ENCODE results near the gene ARSJ.
A peak's percentile ranks its signal among the peaks of the same experiment; 100 is the strongest.
"Not testable (repeated sequence)": the region's sequence is repeated elsewhere in the genome, so short reads cannot be mapped to it uniquely, and the experiment has no call there.

Gene ARSJ

DNA sequence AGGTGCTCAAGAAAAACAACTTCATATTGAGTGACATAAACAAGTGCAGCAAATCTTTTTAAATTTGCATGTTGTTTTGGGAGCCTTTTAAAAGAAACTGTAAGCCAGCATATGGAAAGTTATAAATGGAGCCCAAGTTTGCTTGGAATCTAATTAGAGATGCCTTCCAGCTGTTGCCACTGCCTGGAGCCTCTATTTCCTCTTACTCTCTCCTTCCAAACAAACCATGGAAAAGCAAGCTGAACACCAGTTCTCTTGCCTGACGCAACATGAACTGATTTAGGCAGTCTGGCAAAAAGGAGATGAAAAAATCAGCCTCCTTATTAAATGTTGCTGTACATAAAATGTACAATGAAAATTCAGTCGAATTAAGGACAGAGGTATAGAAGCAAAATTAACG, 21.5 kb downstream of the ARSJ start:
- DNase-seq (ENCODE audit: low read depth in 2 of 2): no peak

- no peak for DNase-seq (ENCODE audit: low read depth in 2 of 2)
Measured at GRCh38 chr4:113955948-113956347, 23.5 kb downstream of the ARSJ start.

GRCh38 chr4:113955411-113955810, 24.0 kb downstream of the ARSJ start:
- DNase-seq (ENCODE audit: low read depth in 2 of 2): no peak

GRCh38 chr4:113953888-113954287, 25.6 kb downstream of the ARSJ start:
- DNase-seq (ENCODE audit: low read depth in 2 of 2): no peak

- no peak for DNase-seq (ENCODE audit: low read depth in 2 of 2)
Measured at GRCh38 chr4:113952452-113953029, 26.9 kb downstream of the ARSJ start.

GRCh38 chr4:113951263-113951662, 28.2 kb downstream of the ARSJ start:
- no peak for DNase-seq (ENCODE audit: low read depth in 2 of 2)

DNA sequence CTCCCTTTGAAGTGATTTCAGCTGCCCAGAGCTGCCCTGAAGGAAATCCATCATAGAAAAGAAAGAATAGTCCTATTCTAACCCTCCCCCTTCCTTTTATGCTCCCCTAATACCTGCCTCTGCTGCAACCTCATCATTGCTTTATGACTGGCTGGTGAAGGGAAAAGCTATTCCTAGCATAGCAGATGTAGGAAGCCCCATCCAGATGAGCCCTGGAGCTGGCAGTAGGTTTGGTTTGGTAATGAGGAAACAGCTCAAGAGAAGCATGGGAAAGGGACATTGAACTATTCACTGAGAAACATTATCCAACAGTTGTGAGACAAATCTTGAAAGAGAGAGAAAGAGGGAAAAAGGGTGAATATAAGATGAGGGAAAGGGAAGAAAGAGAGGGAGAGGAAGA, 29.2 kb downstream of the ARSJ start:
- DNase-seq (ENCODE audit: low read depth in 2 of 2): no peak

DNA sequence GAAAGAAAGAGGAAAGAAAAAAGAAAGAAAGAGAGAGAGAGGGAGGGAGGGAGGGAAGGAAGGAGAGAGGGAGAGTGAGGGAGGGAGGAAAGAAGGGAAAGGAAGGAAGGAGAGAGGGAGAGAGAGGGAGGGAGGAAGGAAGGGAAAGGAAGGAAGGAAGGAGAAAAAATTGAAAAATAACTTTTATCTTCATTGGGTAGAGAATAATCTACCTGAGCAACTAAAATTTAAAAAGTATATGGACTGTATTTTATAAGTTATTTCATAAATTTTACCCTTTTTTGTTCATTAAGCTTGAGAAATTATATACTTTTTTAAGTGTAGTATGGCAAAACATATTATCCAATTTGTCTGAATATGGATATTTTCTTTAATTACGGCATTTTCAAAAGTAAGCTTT, 32.0 kb downstream of the ARSJ start:
- DNase-seq (ENCODE audit: low read depth in 2 of 2): no peak

DNA sequence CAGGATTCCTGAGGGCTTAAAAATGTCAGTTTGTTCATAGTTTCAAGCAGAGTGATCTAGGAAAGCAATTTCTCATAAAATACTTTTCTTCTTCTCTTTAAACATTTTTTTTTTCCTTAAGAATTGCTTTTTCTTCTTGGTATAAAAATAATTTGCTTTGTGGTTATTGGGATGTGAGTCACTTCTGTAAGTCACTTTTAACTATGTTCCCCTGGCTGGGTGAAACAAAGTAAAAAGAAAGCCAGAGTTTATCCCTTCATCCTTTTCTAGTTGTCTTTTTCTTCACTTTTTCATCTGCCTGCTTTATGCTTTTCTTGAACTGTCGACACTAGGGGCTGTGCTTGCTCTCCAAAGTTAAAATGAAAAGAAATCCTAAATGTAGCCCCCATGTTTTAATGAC, 33.5 kb downstream of the ARSJ start:
- no peak for DNase-seq (ENCODE audit: low read depth in 2 of 2)

- DNase-seq (ENCODE audit: low read depth in 2 of 2): no peak
Measured at GRCh38 chr4:113943863-113944262, 35.6 kb downstream of the ARSJ start.

- DNase-seq (ENCODE audit: low read depth in 2 of 2): no peak
Measured at GRCh38 chr4:113943085-113943484, 36.4 kb downstream of the ARSJ start.

GRCh38 chr4:113941836-113942235, 37.6 kb downstream of the ARSJ start:
- no peak for DNase-seq (ENCODE audit: low read depth in 2 of 2)

DNA sequence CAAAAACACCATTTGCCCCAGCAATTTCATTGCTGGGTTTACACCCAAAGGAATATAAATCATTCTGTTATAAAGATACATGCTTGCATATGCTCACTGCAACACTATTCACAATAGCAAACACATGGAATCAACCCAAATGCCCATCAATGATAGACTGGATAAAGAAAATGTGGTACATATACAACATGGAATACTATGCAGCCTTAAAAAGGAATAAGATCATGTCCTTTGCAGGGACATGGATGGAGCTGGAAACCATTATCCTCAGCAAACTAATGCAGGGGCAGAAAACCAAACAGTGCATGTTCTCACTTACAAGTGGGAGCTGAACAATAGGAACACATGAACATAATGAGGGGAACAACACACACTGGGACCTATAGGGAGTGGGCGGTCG, 39.3 kb downstream of the ARSJ start:
- DNase-seq (ENCODE audit: low read depth in 2 of 2): not testable (repeated sequence)

DNA sequence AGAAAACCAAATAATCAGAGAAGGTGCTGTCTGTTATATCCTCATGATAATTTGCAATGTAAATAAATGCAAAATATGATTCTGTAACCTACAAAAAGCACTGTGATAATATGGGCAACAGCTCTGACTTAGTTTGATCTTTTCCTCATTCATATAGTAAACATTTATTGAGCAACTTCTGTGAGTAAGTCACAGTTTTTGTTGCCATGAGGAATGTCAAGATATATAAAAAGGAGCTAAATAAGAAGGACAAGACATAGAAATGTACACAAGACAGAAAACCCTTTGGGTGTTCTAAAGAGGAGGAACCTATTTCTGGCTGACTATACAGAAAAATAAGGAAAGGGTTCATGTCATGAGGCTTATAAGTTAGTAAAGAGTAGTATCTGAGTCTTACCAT, 44.3 kb downstream of the ARSJ start:
- no peak for DNase-seq (ENCODE audit: low read depth in 2 of 2)

GRCh38 chr4:113924706-113925105, 54.7 kb downstream of the ARSJ start:
- not testable (repeated sequence) for DNase-seq (ENCODE audit: low read depth in 2 of 2)

GRCh38 chr4:113921089-113921794, 58.2 kb downstream of the ARSJ start:
- no peak for DNase-seq (ENCODE audit: low read depth in 2 of 2)

GRCh38 chr4:113919611-113920010, 59.8 kb downstream of the ARSJ start:
- no peak for DNase-seq (ENCODE audit: low read depth in 2 of 2)

GRCh38 chr4:113919145-113919544, 60.3 kb downstream of the ARSJ start:
- DNase-seq (ENCODE audit: low read depth in 2 of 2): no peak

GRCh38 chr4:113908829-113909228, 70.6 kb downstream of the ARSJ start:
- DNase-seq (ENCODE audit: low read depth in 2 of 2): no peak

GRCh38 chr4:113907559-113907958, 71.9 kb downstream of the ARSJ start:
- DNase-seq (ENCODE audit: low read depth in 2 of 2): no peak

DNA sequence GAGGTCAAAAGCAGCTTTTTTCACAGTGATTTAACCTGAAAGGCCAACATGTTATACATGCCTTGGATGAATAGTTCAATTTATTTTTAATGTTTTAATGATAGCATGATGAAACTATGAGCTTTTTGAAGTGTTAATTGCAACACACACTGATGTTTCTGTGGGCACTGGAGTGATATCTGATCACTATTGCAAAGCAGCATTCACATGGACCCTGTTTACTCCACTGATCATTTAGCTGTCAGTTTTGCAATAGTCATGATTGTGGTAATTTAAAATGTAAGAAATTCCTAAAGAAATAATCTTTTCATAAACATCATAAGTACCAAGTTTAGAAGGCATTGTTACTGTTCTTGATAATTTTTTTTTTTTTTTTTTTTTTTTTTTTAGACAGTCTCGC, 74.1 kb downstream of the ARSJ start:
- DNase-seq (ENCODE audit: low read depth in 2 of 2): no peak

- DNase-seq (ENCODE audit: low read depth in 2 of 2): no peak
Measured at GRCh38 chr4:113904877-113905276, 74.6 kb downstream of the ARSJ start.

- DNase-seq (ENCODE audit: low read depth in 2 of 2): peak in 1 of 2 donors; percentile 45
Measured at GRCh38 chr4:113901994-113902787, 77.3 kb downstream of the ARSJ start.

Measured in stimulated activated CD8-positive, alpha-beta memory T cell treated with anti-CD3 and anti-CD28 coated beads, Interleukin-15, amount 100 ng/mL, for 4 hours (primary cell).